HG02938 (cell line): ENCODE measurements around the gene ADGRG1.
"Not testable (repeated sequence)": the region's sequence is repeated elsewhere in the genome, so short reads cannot be mapped to it uniquely, and the experiment has no call there.

Experiments
- ATAC-seq: cut with Tn5 transposase; IDR thresholded peaks from one replicate; pipeline ENCODE4 v1.9.1; 2021; ENCODE audit warnings: mild to moderate bottlenecking, moderate library complexity; ENCODE audit not compliant: unreplicated experiment

ADGRG1 gene

GRCh38 chr16:57695680-57696069, 67.2 kb downstream of the ADGRG1 start:
- ATAC-seq, result no peak

GRCh38 chr16:57696240-57696639, 67.8 kb downstream of the ADGRG1 start:
- no peak for ATAC-seq

- no peak for ATAC-seq
Measured at GRCh38 chr16:57697896-57698537, 69.6 kb downstream of the ADGRG1 start.

- ATAC-seq, result no peak
Measured at GRCh38 chr16:57698812-57699405, 70.5 kb downstream of the ADGRG1 start.

- ATAC-seq, result no peak
Measured at GRCh38 chr16:57699481-57699880, 71.1 kb downstream of the ADGRG1 start.

DNA sequence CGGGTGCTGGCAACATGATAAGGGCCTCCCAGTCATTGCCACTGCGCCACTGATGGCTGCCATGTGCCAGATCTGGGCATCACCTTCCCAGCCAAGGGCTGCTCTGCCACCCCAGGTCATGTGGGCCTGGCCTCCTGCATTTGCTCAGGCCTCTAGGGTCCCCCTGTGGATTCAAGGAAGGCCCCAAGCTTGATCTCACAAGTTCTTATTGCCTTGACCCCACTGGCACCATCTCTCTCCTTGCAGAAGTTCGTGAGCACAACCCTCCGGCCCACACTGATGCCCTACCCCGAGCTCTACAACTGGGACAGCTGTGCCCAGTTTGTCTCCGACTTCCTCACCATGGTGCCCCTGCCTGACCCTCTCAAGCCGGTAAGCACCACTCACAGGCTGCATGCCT, 71.5 kb downstream of the ADGRG1 start:
- no peak for ATAC-seq

GRCh38 chr16:57700781-57701551, 72.5 kb downstream of the ADGRG1 start:
- no peak for ATAC-seq

DNA sequence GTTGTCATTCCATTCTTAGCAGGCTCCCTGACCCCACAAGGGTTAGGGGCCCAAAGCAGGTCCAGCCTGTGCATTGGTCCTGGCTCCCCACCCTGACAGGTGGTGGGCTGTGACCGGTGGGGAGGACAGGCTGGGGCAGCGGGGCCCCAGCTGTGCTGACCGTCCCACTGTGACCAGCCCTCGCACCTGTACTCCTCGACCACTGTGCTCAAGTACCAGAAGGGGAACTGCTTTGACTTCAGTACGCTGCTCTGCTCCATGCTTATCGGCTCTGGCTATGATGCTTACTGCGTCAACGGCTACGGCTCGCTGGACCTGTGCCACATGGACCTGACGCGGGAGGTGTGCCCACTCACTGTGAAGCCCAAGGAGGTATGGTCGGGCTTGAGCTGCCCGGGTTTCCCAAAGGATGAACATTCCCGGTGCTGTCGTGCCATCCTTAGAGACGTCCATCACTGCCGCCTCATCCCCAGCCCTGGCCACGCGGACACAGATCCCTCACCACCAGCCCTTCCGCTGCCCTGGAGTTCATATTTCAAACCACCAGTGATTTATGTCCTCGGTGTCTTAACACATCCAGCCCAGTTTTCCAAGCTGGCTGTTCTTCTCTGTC, 73.4 kb downstream of the ADGRG1 start:
- no peak for ATAC-seq

GRCh38 chr16:57703416-57704010, 75.1 kb downstream of the ADGRG1 start:
- ATAC-seq, result no peak

DNA sequence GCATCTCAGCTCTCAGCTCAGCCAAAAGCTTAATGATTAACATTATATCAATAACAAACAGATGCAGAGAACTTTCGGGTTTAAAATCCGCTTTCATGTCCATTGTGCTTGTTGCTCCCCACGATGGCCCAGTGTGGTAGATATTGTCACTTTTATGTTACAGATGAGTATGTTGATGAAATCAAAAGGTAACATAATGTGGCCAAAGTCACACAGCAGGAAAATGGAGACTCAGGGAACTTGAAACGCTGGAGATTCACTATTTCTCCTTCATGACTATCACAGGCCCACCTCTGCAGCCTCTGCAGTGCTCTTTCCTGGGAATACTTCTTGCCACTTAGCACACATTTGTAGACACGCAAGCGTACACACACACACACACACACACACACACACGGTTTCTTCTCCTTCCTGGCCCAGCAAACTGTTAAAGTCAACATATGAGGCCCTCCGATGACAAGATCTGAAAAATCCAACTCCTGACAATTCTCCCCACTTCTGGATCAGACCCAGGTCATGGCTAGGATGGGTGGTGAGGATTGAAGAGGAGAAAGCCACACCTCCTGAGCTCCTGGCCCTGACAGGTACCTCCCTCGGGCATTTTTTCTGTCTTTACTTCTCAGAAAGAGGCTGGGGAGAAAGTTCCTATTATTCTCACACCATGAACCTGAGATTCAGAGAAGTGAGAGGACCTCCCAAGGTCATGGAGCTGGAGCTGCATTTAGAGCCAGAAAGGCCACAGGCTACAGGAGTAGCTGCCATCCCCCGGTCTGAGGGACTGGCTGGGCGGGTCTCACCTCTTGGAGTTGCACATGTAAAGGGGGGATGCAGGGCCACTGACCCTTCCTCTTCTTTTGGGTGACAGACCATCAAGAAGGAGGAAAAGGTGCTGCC, 75.8 kb downstream of the ADGRG1 start:
- no peak for ATAC-seq

DNA sequence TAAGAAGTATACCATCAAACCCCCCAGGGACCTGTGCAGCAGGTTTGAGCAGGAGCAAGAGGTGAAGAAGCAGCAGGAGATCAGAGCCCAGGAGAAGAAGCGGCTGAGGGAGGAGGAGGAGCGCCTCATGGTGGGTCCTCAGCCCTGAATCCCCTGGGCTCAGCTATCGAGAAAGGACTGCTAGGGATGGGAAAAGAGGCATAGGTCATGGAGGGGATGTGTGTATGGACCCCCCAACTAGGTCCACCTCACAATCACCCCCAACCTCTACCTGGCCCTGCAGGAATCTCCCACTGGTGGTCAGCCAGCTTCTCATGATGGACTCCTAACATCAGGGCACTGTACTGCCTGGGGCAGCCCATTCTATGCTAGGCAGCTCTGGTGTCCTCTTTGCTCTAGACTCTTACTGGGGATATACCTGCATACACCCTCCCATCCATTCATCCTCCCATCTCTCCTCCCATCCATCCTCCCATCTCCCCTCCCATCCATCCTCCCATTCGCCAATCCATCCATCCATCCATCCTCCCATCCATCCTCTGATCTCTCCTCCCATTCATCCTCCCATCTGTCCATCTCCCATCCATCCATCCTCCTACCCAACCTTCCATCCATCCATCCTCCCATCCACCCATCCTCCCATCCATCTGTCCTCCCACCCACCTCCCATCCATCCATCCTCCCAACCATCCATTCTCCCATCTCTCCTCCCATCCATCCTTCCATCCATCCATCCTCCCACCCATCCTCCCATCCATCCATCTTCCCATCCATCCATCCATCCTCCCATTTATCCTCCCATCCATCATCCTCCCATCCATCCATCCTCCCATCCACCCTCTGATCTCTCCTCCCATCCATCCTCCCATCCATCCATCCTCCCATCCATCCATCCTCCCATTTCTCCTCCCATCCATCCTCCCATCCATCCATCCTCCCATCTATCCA, 76.7 kb downstream of the ADGRG1 start:
- no peak for ATAC-seq

DNA sequence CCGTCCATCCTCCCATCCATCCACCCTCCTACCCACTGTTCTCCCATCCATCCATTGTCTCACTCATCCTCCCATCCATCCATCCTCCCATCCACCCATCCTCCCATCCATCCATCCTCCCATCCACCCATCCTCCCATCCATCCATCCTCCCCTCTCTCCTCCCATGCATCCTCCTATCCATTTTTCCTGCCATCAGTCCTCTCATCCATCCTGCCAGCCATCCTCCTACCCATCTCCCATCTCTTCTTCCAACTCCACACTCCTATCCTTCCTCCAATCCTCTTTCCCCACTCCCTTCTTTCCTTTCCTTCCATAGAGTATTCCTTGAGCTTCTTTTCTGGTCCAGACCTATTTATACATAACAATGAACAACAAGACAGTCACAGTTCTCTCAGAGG, 78.3 kb downstream of the ADGRG1 start:
- no peak for ATAC-seq

GRCh38 chr16:57707331-57707730, 78.9 kb downstream of the ADGRG1 start:
- ATAC-seq, result no peak

DNA sequence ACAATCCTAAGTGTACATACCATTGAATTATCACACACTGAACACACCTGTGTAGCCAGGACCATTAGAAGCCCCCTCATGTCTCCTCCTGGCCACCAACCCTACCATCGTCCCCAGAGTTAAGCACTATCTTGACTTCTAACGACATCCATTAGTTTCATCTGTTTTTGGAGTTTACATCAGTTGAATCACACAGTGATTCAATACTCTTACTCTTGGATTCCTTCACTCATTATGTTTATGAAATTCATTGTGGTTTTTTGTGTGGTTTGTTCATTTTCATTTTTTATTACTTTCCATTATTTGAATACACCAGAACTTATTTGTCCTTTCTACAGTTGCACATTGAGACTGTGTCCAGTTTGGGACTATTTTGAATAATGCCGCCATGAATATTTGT, 79.7 kb downstream of the ADGRG1 start:
- no peak for ATAC-seq

DNA sequence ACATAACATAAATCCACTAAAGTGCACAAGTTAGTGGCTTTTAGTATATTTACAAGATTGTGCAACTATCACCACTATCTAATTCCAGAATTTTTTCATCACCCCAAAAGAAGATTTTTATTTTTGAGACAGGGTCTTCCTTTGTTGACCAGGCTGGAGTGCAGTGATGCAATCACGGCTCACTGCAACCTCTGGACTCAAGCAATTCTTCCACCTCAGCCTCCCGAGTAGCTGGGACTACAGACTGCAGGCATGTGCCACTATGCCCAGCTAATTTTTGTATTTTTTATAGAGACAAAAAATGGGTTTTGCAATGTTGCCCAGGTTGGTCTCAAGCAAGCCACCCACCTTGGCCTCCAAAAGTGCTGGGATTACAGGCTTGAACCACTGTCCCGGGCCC, 81.2 kb downstream of the ADGRG1 start:
- no peak for ATAC-seq

DNA sequence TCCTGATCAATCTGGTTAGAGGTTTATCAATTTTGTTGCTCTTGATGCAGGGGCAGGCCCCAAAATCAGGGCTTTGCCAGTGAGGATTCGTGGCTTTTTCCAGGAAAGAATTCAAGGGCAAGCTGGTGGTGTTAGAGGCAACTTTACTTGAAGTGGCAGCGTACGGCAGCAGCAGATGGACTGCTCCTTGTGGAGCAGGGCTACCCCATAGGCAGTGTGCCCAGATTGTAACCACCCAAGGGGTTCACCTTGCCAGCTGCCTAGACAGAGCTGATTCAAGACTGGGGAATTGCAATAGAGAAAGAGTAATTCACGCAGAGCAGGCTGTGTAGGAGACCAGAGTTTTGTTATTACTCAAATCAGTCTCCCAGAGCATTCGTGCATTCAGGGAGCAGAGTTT, 82.9 kb downstream of the ADGRG1 start:
- no peak for ATAC-seq

DNA sequence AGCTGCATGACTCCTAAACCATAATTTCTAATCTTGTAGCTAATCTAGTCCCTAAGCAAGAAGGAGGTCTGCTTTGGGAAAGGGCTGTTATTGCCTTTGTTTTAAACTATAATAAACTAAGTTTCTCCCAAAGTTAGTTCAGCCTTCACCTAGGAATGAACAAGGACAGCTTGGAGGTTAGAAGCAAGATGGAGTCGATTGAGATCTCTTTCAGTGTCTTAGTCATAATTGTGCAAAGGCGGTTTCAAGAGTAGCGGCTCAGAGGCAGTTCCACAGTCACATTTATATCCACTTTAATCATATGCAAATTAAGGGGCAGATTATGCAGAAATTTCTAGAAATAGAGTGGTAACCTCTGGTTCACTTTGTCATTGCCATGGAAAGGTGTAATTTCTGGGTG, 83.6 kb downstream of the ADGRG1 start:
- ATAC-seq, result no peak

GRCh38 chr16:57712569-57712968, 84.1 kb downstream of the ADGRG1 start:
- not testable (repeated sequence) for ATAC-seq

DNA sequence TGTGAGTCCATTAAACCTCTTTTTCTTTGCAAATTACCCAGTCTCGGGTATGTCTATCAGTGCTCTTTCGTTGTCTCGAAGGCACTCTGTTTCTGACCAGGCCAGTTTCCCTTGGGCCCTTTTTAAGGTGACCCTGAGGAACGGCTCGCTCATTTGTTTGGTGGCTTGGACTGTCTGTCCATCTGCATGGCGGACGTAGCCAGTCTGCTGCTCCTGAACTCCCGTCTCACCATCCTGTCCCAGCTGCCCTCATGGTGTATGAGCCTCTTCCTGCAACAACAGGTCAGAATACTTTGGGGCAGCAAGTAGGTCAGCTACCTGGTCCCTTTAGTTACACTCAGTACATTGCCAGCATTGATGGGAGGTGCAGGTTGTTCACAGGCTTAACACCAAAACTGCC, 85.2 kb downstream of the ADGRG1 start:
- ATAC-seq, result no peak
